ENCODE data around the gene SYCP2L.

- no peak for TF ChIP-seq CTCF (IDR thresholded peaks at IDR 0.05; ENCODE audit: low read length)
- no peak for TF ChIP-seq EZH2 (optimal IDR thresholded peaks at IDR 0.05; ENCODE audit: low read depth, low read length)
- TF ChIP-seq EZH2phosphoT487 (IDR thresholded peaks at IDR 0.05; ENCODE audit: low read length): no peak
Measured at GRCh38 chr6:11007715-11008608, 121.1 kb downstream of the SYCP2L start.

Measured in MM.1S (cell line).